ENCODE measurements around the gene ENTPD6. TPM values are rescaled to one million over a fixed set of nuclear protein-coding genes. Genes with fewer than 3 reads are reported as not detected.

ENTPD6 gene
- total RNA-seq, 2 experiments from 2014 or later, result 63.6 to 66.6 TPM

DNA sequence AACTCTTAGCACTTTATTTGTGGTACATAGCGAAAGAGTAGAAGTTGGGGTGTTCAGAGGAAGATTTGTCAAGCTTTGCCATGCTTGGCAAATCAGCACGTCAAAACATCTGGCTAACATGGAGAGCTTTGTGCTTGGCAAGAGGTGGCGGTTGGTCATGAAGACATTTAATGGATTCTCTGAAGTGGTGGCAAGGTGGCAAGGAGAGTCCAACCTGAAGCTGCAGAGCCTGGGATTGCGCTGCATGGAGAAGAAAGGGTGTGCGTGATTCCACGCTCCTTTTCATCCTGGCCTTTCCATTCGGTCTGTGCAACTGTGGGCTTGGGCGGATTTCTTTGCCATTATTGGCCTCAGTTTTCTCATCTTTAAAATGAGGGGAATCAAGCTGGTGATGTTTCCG, 55.5 kb downstream of the ENTPD6 start:
- intact Hi-C loops (cut with micrococcal nuclease), result no loop called here
- DNase-seq, result no peak
- peaks cover 7% of the 10 kb centered on the region for H3K27me3 Mint-ChIP-seq (ENCODE audit: low read depth)
- CTCF ChIA-PET, result interaction anchor here (0.6 to 2.5 kb wide), 2 partner anchors 10 to 54 kb away, joined by 3 to 9 read pairs; no protein-coding TSS in a partner anchor
- peaks cover 63% of the 10 kb centered on the region for H3K4me1 Mint-ChIP-seq (ENCODE audit: low read depth)
- no peak overlapping the region for H3K4me3 Mint-ChIP-seq
- H3K9me3 Mint-ChIP-seq, result no peaks in the 10 kb centered on the region
- H3K27ac Mint-ChIP-seq, result no peak overlapping the region
- peaks cover 1% of the 10 kb centered on the region for H3K36me3 Mint-ChIP-seq (ENCODE audit: low read depth)

DNA sequence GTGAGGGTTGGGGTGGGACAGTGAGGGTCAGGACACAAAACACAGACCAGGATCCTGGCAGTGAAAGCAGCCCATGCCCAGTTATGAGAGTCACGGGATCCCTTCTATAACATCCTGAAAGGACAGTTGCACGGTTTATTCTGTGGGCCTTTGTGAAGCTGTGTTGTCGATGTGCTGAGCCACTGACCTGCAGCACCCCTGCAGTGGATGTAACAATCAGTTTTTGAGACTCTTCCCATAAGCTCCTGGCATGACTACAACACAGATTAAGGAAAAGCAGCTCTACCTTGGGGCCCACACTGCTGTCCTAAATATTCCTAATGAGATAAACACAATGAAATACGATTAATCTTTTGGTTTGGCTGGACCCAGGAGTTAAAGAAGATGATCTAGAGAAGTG, 56.0 kb downstream of the ENTPD6 start:
- Mint-ChIP-seq H3K4me3 (no peak overlapping the region), H3K27ac (no peak overlapping the region), H3K27me3 (ENCODE audit: low read depth) (peaks cover 5% of the 10 kb centered on the region), H3K36me3 (ENCODE audit: low read depth) (peaks cover 1% of the 10 kb centered on the region), H3K4me1 (ENCODE audit: low read depth) (peaks cover 60% of the 10 kb centered on the region), H3K9me3 (no peaks in the 10 kb centered on the region)
- CTCF ChIA-PET, result interaction anchor here (0.6 to 2.5 kb wide), 2 partner anchors 9 to 55 kb away, joined by 3 to 9 read pairs; no protein-coding TSS in a partner anchor
- intact Hi-C loops (cut with micrococcal nuclease), result no loop called here
- no peak for DNase-seq

DNA sequence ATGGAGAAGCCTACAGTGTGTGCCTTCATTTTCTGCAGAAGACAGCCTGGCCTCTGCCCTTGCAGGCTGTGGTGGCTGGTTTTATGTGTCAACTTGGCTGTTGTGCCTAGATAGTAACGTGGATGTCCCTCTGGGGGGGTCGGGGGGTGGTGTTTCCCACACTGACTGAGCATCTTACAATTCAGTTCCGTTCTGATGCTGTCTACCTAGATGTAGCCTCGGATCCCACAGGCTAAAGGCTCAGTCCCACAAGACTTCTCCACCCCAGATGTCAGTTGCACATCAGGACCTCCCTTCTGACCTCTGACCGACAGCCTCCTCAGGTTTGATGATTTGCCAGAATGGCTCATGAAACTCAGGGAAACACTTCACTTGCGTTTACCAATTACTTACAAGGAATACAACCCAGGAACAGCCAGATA, 56.7 kb downstream of the ENTPD6 start:
- intact Hi-C loops (cut with micrococcal nuclease), result no loop called here
- DNase-seq, result no peak
- Mint-ChIP-seq H3K27me3 (ENCODE audit: low read depth) (no peaks in the 10 kb centered on the region), H3K4me1 (ENCODE audit: low read depth) (peaks cover 53% of the 10 kb centered on the region), H3K27ac (no peak overlapping the region), H3K36me3 (ENCODE audit: low read depth) (peaks cover 1% of the 10 kb centered on the region), H3K4me3 (no peak overlapping the region), H3K9me3 (no peaks in the 10 kb centered on the region)
- CTCF ChIA-PET, result interaction anchor here (2.5 kb wide), 1 partner anchor 8 kb away, joined by 9 read pairs; no protein-coding TSS in a partner anchor

GRCh38 chr20:25252686-25253421, 57.3 kb downstream of the ENTPD6 start:
- CTCF ChIA-PET, result no interaction called here
- Mint-ChIP-seq H3K9me3 (no peaks in the 10 kb centered on the region), H3K4me3 (no peak overlapping the region), H3K4me1 (ENCODE audit: low read depth) (peaks cover 55% of the 10 kb centered on the region), H3K36me3 (ENCODE audit: low read depth) (peaks cover 1% of the 10 kb centered on the region), H3K27ac (no peak overlapping the region), H3K27me3 (ENCODE audit: low read depth) (no peaks in the 10 kb centered on the region)
- intact Hi-C loops (cut with micrococcal nuclease), result no loop called here
- peak; percentile 38 for DNase-seq

DNA sequence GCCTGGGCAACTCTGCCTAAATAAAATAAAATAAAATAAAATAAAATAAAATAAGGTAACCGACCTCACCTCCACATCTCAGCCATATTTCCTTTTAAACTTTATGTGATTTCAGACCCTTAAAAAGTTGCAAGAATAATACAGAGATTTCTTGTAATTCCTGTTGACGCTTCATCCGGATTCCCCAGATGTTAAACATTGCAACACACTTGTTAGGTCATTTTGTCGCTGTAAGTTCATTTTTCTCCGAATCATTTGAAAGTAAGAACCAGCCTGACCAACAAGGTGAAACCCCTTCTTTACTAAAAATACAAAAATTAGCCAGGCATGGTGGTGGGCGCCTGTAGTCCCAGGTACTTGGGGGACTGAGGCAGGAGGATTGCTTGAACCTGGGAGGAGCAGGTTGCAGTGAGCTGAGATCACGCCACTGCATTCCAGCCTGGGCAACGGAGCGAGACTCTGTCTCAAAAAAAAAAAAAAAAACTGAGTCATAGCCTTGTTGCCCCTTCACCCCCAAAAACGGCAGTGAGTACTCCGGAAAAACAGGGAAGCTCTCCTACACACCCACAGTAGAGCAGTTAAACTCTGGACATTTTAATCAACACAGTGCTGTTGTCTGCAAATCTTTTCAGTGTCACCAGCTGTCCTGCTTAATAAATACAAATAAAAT, 58.2 kb downstream of the ENTPD6 start:
- no peak for DNase-seq
- no peaks in the 10 kb centered on the region for H3K27me3 Mint-ChIP-seq (ENCODE audit: low read depth)
- peaks cover 60% of the 10 kb centered on the region for H3K4me1 Mint-ChIP-seq (ENCODE audit: low read depth)
- CTCF ChIA-PET, result no interaction called here
- no peak overlapping the region for H3K27ac Mint-ChIP-seq
- H3K9me3 Mint-ChIP-seq, result no peaks in the 10 kb centered on the region
- no peak overlapping the region for H3K4me3 Mint-ChIP-seq
- intact Hi-C loops (cut with micrococcal nuclease), result no loop called here
- H3K36me3 Mint-ChIP-seq (ENCODE audit: low read depth), result peaks cover under 1% of the 10 kb centered on the region

GRCh38 chr20:25254571-25254970, 59.1 kb downstream of the ENTPD6 start:
- Mint-ChIP-seq H3K27ac (no peak overlapping the region), H3K4me3 (no peak overlapping the region), H3K4me1 (ENCODE audit: low read depth) (peaks cover 60% of the 10 kb centered on the region), H3K36me3 (ENCODE audit: low read depth) (peaks cover 1% of the 10 kb centered on the region), H3K27me3 (ENCODE audit: low read depth) (no peaks in the 10 kb centered on the region), H3K9me3 (no peaks in the 10 kb centered on the region)
- intact Hi-C loops (cut with micrococcal nuclease), result no loop called here
- CTCF ChIA-PET, result interaction anchor here (0.6 to 0.9 kb wide), 2 partner anchors 40 to 414 kb away, joined by 3 read pairs; no protein-coding TSS in a partner anchor
- DNase-seq, result no peak

DNA sequence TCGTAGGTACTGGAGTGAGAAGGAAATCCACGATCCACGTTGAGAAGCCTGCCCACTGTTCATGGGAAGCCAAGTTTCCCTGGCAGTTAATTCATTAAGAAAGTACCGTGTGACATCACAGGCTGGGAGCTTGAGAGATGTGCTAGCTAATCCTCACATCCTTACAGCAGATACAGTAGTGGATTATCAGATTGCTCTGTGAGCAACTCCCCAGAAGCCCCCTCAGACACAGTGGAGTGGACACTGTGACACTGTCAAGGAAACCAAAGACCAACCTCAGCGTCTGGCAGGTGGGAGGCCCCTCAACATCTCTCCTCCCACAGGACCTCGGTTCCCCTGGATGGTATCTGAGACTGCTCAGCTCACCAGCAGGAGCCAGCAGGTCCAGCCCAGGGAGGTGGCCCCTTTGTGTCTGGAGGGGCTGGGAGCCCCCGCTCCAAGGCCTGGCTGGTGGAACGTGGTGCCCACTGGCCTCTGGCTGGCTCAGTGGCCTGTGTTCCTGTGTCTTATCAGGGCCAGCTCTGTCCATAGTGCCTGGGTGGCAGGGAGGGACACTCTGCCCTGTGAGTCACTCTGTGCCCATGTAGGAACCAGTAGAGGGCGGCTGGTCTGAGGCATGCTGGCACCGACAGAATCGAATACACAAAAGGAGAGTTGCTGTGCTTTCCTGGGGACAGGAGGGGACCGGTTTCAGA, 59.6 kb downstream of the ENTPD6 start:
- Mint-ChIP-seq H3K36me3 (ENCODE audit: low read depth) (peaks cover 2% of the 10 kb centered on the region), H3K9me3 (no peaks in the 10 kb centered on the region), H3K4me3 (no peak overlapping the region), H3K27ac (no peak overlapping the region), H3K27me3 (ENCODE audit: low read depth) (no peaks in the 10 kb centered on the region), H3K4me1 (ENCODE audit: low read depth) (peaks cover 61% of the 10 kb centered on the region)
- CTCF ChIA-PET, result interaction anchor here (0.6 to 0.9 kb wide), 2 partner anchors 39 to 415 kb away, joined by 3 read pairs; no protein-coding TSS in a partner anchor
- intact Hi-C loops (cut with micrococcal nuclease), result no loop called here
- DNase-seq, result no peak

DNA sequence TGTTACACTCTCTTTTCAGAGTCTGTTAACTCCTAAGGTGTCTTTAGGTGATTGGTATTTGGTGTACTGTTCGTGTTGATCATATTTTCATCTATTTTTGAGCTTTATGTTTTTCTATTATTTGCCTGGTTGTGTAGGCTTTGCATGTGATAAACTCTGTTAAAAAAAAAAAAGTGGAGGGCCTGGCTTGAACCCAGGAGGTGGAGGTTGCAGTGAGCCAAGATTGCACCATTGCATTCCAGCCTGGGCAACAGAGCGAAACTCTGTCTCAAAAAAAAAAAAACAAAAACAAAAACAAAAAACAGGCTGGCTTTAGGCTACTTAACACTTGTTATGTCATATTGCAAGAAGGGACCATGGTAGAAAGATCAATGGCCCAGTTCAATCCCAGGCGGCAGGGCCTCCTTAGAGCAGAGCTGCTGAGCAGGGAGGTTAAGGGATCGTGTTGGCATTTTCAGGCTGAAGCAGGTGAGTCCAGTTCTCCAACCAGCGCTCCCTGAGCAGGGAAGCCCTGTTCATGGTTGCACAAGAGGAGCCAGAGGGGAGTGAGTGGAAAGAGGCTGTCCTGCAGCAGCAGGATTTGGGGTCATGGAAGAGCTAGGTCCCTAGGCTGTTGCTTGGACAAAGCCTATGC, 60.8 kb downstream of the ENTPD6 start:
- CTCF ChIA-PET, result no interaction called here
- Mint-ChIP-seq H3K9me3 (no peaks in the 10 kb centered on the region), H3K4me3 (no peak overlapping the region), H3K27me3 (ENCODE audit: low read depth) (no peaks in the 10 kb centered on the region), H3K36me3 (ENCODE audit: low read depth) (peaks cover 12% of the 10 kb centered on the region), H3K27ac (no peak overlapping the region), H3K4me1 (ENCODE audit: low read depth) (peaks cover 68% of the 10 kb centered on the region)
- intact Hi-C loops (cut with micrococcal nuclease), result no loop called here
- no peak for DNase-seq

DNA sequence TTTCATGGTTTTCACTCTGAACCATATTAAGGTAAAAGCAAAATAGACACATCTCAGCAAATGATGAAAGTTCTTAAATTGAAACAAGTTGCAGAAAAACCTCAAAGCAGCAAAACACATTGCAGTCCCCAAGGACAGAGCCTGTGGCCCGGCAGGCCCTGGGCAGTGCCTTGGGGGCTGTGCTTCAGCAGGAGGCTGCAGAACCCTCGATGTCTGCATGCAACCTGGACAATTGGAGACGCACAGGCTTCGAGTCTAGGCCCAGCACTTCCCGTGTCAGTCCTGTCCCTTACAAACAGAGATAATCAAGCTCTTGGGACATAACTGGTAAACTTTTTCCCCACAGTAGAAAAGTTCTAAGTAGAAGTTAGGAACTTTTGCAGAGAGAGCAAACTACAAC, 61.6 kb downstream of the ENTPD6 start:
- DNase-seq, result no peak
- H3K36me3 Mint-ChIP-seq (ENCODE audit: low read depth), result peaks cover 19% of the 10 kb centered on the region
- peaks cover 65% of the 10 kb centered on the region for H3K4me1 Mint-ChIP-seq (ENCODE audit: low read depth)
- intact Hi-C loops (cut with micrococcal nuclease), result no loop called here
- H3K27ac Mint-ChIP-seq, result no peak overlapping the region
- CTCF ChIA-PET, result interaction anchor here (0.6 kb wide), 2 partner anchors 10 to 149 kb away, joined by 3 read pairs; no protein-coding TSS in a partner anchor
- H3K27me3 Mint-ChIP-seq (ENCODE audit: low read depth), result no peaks in the 10 kb centered on the region
- H3K4me3 Mint-ChIP-seq, result no peak overlapping the region
- H3K9me3 Mint-ChIP-seq, result peaks cover 3% of the 10 kb centered on the region

DNA sequence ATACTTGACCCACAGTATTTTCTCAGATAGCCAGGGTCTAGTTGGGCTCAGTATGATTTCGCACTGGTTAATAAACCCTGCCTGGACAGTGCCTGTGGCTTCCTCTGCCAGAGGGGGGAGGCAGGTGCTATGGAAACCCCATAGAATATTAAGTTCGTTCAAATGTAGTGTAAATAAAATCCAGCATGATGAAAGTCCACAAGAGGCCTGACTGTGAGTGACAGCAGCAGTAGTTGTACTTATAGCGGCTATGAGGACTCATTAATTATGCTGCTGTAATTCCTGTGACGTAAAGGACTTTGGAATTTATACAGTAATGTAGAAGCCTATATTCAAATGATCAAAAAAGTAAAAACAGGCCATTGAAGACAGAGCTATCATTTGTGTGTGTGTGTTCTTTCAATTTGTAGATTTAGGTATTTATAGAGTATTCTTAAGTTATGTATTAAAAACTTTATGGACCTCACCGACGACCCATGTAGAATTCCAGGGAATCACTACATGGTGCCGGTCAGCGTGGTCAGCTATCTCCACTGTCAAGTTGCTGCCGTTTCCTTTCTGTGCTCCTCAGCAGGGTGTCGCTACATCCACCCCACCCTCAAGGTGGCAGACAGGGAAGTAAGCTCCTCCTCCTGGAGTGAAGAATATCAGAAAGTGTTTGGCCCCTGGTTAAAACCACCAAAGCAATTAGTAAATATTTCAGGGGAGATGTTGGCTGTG, 62.4 kb downstream of the ENTPD6 start:
- intact Hi-C loops (cut with micrococcal nuclease), result no loop called here
- H3K36me3 Mint-ChIP-seq (ENCODE audit: low read depth), result peaks cover 19% of the 10 kb centered on the region
- H3K27ac Mint-ChIP-seq, result no peak overlapping the region
- H3K4me3 Mint-ChIP-seq, result no peak overlapping the region
- no peaks in the 10 kb centered on the region for H3K27me3 Mint-ChIP-seq (ENCODE audit: low read depth)
- H3K9me3 Mint-ChIP-seq, result peaks cover 3% of the 10 kb centered on the region
- H3K4me1 Mint-ChIP-seq (ENCODE audit: low read depth), result peaks cover 58% of the 10 kb centered on the region
- no peak for DNase-seq
- CTCF ChIA-PET, result no interaction called here

- intact Hi-C loops (cut with micrococcal nuclease), result no loop called here
Measured at GRCh38 chr20:25258476-25258805, 62.9 kb downstream of the ENTPD6 start.

More at GRCh38 chr20:25258476-25258805, 62.9 kb downstream of the ENTPD6 start:
- Mint-ChIP-seq H3K9me3 (peaks cover 3% of the 10 kb centered on the region), H3K4me1 (ENCODE audit: low read depth) (peaks cover 54% of the 10 kb centered on the region), H3K27ac (no peak overlapping the region), H3K4me3 (no peak overlapping the region), H3K36me3 (ENCODE audit: low read depth) (peaks cover 22% of the 10 kb centered on the region), H3K27me3 (ENCODE audit: low read depth) (no peaks in the 10 kb centered on the region)
- DNase-seq, result no peak
- CTCF ChIA-PET, result no interaction called here

All from activated naive CD4-positive, alpha-beta T cell treated with anti-CD3 and anti-CD28 coated beads for 36 hours (primary cell).